ENCODE data around the gene TLN1.

Gene TLN1

DNA sequence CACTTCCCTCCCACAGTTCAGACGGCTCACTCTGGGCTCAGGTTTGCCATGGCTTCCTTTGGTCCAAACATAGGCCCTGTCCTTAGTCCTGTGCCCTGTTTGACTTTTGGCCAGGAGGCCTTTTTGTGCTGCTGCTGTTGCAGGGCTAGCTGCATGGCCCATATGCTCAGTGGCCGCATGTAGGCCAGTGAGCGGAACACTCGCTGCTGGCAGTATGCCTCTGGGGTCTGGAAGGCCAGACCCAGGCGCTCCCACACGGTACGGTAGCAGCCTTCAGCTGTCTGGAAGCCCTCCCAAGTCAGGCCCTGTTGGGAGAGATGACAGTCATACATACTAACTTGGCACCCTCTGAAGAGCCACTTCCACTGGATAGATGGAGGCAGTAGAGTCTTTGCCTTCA, 5.1 kb upstream of the TLN1 start:
- Histone ChIP-seq H3K4me2 (ENCODE audit: low read length) (no peak overlapping the region), H3K4me3 (ENCODE audit: low read length) (no peak overlapping the region), H3K27me3 (ENCODE audit: control insufficient read depth, insufficient read depth, low read length) (no peaks in the 10 kb centered on the region), H3K9me3 (replicated peaks; ENCODE audit: low read length) (no peaks in the 10 kb centered on the region), H3K36me3 (ENCODE audit: insufficient read depth, low read length) (peaks cover 75% of the 10 kb centered on the region), H3K9ac (ENCODE audit: low read depth, low read length) (no peak overlapping the region), H3K4me1 (ENCODE audit: control insufficient read depth, insufficient read depth, low read length) (peaks cover 15% of the 10 kb centered on the region)

GRCh38 chr9:35736201-35736633, 4.2 kb upstream of the TLN1 start:
- H3K27me3 ChIP-seq (ENCODE audit: control insufficient read depth, insufficient read depth, low read length), result no peaks in the 10 kb centered on the region
- no peaks in the 10 kb centered on the region for H3K9me3 ChIP-seq (replicated peaks; ENCODE audit: low read length)
- peaks cover 68% of the 10 kb centered on the region for H3K36me3 ChIP-seq (ENCODE audit: insufficient read depth, low read length)
- no peak overlapping the region for H3K4me3 ChIP-seq (ENCODE audit: low read length)
- H3K4me2 ChIP-seq (ENCODE audit: low read length), result no peak overlapping the region
- peaks cover 15% of the 10 kb centered on the region for H3K4me1 ChIP-seq (ENCODE audit: control insufficient read depth, insufficient read depth, low read length)
- H3K9ac ChIP-seq (ENCODE audit: low read depth, low read length), result no peak overlapping the region

DNA sequence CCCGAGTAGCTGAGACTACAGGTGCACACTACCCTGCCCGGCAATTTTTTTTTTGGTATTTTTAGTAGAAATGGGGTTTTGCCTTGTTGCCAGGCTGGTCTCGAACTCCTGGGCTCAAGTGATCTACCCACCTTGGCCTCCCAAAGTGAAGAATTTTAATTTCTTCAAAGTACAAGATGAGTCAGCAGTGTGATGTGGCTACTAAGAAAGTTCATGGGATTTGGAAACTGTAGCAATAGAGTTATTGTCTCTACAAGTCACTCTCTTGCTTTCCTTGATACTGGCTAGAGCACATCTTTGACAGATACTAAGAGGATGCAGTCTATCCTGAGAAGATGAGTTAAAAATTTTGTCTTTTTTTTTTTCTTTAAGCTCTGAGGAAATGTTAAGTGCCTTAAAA, 2.1 kb upstream of the TLN1 start:
- peak overlapping the region; percentile 90 for H3K4me2 ChIP-seq (ENCODE audit: low read length)
- H3K9ac ChIP-seq (ENCODE audit: low read depth, low read length), result no peak overlapping the region
- peaks cover 51% of the 10 kb centered on the region for H3K36me3 ChIP-seq (ENCODE audit: insufficient read depth, low read length)
- no peaks in the 10 kb centered on the region for H3K9me3 ChIP-seq (replicated peaks; ENCODE audit: low read length)
- H3K4me1 ChIP-seq (ENCODE audit: control insufficient read depth, insufficient read depth, low read length), result peaks cover 30% of the 10 kb centered on the region
- H3K27me3 ChIP-seq (ENCODE audit: control insufficient read depth, insufficient read depth, low read length), result no peaks in the 10 kb centered on the region
- no peak overlapping the region for H3K4me3 ChIP-seq (ENCODE audit: low read length)

- Histone ChIP-seq H3K4me3 (ENCODE audit: low read length) (peak overlapping the region; percentile 84), H3K9me3 (replicated peaks; ENCODE audit: low read length) (no peaks in the 10 kb centered on the region), H3K4me2 (ENCODE audit: low read length) (peak overlapping the region; percentile 90), H3K36me3 (ENCODE audit: insufficient read depth, low read length) (peaks cover 47% of the 10 kb centered on the region), H3K9ac (ENCODE audit: low read depth, low read length) (peak overlapping the region; percentile 96), H3K27me3 (ENCODE audit: control insufficient read depth, insufficient read depth, low read length) (no peaks in the 10 kb centered on the region), H3K4me1 (ENCODE audit: control insufficient read depth, insufficient read depth, low read length) (peaks cover 40% of the 10 kb centered on the region)
Measured at GRCh38 chr9:35732800-35733541, 976 bp upstream of the TLN1 start.

DNA sequence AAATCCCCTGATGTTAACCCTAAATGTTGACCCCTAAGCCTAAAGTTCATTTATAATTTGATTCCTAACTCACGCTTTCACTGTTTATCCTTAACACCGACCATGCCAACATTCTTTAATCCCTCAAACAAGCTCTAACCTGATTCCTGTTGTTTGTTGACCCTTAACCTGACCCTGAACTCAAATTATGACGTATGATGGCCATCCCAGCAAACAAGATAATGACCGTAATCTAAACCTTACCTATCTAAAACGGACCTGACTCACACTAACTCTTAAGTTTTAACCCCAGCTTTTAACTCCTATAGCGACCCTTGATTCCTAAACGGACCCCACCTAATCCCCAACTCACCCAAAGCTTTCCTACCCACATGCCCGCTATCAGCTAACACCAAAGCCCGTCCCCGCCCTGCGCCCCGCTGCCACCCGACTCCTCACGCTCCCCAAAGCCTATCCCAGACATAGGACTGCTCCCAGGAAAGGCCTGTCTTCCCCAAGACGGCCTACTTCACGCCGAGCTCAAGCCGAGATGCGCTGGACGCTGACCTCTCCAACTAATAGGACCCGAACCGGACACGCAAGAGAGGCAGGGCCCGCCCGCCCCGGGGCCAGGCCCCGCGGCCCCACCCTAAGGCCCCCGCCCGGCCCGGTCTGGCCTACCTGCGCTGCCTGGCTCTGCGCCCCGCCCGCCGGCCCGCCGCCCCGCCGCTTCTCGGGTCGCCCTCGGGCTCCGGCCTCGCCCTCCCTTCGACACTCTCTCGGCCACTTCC, 395 bp downstream of the TLN1 start:
- Histone ChIP-seq H3K9ac (ENCODE audit: low read depth, low read length) (peak overlapping the region; percentile 96), H3K27me3 (ENCODE audit: control insufficient read depth, insufficient read depth, low read length) (no peaks in the 10 kb centered on the region), H3K4me1 (ENCODE audit: control insufficient read depth, insufficient read depth, low read length) (peaks cover 54% of the 10 kb centered on the region)

DNA sequence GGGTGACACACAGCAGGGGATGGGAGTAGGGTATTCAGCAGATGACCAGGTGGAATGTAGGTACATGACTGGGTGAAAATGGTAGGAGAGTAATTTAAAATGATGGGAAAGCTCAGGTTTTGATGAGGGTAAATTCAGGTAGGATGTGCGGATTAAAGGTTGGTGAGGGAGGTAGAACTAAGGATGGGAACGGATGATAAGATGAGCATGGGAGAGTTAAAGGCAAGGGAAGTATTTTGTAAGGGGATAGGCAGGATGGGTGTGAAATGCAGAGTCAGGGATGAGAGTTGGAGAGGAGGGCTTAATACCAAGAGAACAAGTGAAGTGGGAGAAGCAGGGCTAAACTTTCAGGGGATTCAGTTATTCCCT, 1.5 kb downstream of the TLN1 start:
- peak overlapping the region; percentile 88 for H3K4me2 ChIP-seq (ENCODE audit: low read length)
- H3K9me3 ChIP-seq (replicated peaks; ENCODE audit: low read length), result no peaks in the 10 kb centered on the region
- H3K27me3 ChIP-seq (ENCODE audit: control insufficient read depth, insufficient read depth, low read length), result no peaks in the 10 kb centered on the region
- H3K36me3 ChIP-seq (ENCODE audit: insufficient read depth, low read length), result peaks cover 33% of the 10 kb centered on the region
- peak overlapping the region; percentile 84 for H3K4me3 ChIP-seq (ENCODE audit: low read length)
- H3K4me1 ChIP-seq (ENCODE audit: control insufficient read depth, insufficient read depth, low read length), result peaks cover 58% of the 10 kb centered on the region
- peak overlapping the region; percentile 96 for H3K9ac ChIP-seq (ENCODE audit: low read depth, low read length)

More for the DNA sequence above, 395 bp downstream of the TLN1 start:
- Histone ChIP-seq H3K36me3 (ENCODE audit: insufficient read depth, low read length) (peaks cover 36% of the 10 kb centered on the region), H3K4me2 (ENCODE audit: low read length) (peak overlapping the region; percentile 88), H3K9me3 (replicated peaks; ENCODE audit: low read length) (no peaks in the 10 kb centered on the region), H3K4me3 (ENCODE audit: low read length) (peak overlapping the region; percentile 84)

DNA sequence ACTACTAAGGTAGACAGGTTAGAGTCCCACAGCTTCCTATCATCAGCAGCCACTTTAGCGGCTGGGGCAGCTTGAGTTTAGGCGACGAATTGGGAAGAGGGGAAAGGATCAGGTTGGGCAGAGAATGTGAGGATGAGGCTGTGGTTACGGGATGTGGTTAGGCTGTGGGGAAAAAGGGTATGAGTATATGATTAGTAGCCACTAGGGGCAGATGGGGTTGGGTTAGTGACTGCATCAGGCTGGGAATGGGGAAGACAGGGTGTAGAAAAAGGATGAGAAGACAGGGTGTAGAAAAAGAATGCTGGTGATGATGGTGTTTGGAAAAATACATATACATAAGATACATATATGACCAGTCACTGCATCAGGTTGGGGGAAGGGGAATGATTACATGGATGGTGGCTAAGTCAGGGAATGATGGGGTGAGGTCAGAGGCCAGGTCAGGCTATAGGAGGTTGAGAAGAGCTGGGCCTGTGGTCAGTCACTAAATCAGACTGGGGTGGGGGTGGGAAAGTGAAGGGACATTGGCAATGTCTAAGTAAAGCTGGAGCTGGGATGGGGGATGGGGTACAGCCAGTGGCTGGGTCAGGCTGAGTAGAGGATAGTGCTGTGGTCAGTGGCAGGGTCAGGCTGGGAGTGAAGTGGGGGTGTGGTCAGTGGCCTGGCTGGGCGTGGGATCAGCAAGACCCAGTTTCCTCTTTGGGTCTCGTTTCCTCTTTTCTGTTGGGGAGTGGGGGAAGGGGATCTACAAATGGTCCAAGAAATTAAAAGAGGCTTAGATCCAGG, 2.1 kb downstream of the TLN1 start:
- Histone ChIP-seq H3K36me3 (ENCODE audit: insufficient read depth, low read length) (peaks cover 33% of the 10 kb centered on the region), H3K4me2 (ENCODE audit: low read length) (peak overlapping the region; percentile 88), H3K4me1 (ENCODE audit: control insufficient read depth, insufficient read depth, low read length) (peaks cover 58% of the 10 kb centered on the region), H3K4me3 (ENCODE audit: low read length) (peak overlapping the region; percentile 84), H3K9me3 (replicated peaks; ENCODE audit: low read length) (no peaks in the 10 kb centered on the region), H3K9ac (ENCODE audit: low read depth, low read length) (peak overlapping the region; percentile 96), H3K27me3 (ENCODE audit: control insufficient read depth, insufficient read depth, low read length) (no peaks in the 10 kb centered on the region)

- no peaks in the 10 kb centered on the region for H3K27me3 ChIP-seq (ENCODE audit: control insufficient read depth, insufficient read depth, low read length)
- peak overlapping the region; percentile 88 for H3K4me2 ChIP-seq (ENCODE audit: low read length)
- peaks cover 54% of the 10 kb centered on the region for H3K4me1 ChIP-seq (ENCODE audit: control insufficient read depth, insufficient read depth, low read length)
- H3K36me3 ChIP-seq (ENCODE audit: insufficient read depth, low read length), result peaks cover 34% of the 10 kb centered on the region
- H3K4me3 ChIP-seq (ENCODE audit: low read length), result peak overlapping the region; percentile 84
- no peaks in the 10 kb centered on the region for H3K9me3 ChIP-seq (replicated peaks; ENCODE audit: low read length)
- H3K9ac ChIP-seq (ENCODE audit: low read depth, low read length), result peak overlapping the region; percentile 96
Measured at GRCh38 chr9:35729101-35729500, 2.9 kb downstream of the TLN1 start.

DNA sequence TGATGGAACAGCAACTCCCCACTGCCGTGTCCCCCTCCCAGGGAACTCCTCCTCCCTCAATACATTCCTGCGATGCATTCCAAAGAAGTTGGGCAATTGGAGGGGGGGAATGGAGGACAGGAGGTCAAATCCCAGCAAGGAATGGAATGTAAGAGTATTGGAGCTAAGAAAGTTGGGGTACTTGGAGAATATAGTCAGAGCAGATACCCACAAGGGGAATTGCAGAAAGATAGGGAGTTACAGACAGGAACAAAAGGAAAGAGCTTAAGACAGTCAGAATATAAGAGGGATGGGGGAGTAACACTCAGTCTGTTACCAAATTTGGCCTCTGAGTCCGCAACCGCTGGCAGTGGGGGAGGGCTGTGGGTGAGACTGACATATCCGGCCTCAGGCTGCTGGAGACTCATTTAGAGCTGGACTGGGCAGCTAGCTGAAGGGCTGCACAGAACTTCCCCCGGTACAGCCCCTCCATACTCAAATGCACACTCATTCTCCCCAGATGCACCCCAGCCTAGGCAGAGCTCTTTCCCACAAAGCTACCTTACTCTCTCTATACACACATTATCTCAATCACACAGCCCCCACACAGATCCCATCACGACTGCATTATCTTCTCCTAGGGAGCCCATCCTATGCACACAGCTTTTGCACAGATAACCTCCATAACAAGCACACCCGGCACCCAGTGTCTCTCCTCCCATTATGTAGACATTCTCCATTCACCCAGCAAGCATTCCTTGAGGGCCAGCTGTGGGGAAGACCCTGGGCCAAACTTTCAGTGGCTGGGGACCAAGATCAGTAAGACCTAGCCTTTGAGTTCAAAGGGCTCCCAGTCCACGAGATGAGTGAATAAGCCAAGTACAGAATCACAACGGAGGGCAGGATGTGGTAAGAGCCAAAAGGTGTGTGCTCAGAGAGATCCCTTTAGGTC, 3.7 kb downstream of the TLN1 start:
- H3K4me3 ChIP-seq (ENCODE audit: low read length), result peak overlapping the region; percentile 84
- peak overlapping the region; percentile 88 for H3K4me2 ChIP-seq (ENCODE audit: low read length)
- peaks cover 46% of the 10 kb centered on the region for H3K4me1 ChIP-seq (ENCODE audit: control insufficient read depth, insufficient read depth, low read length)
- H3K9ac ChIP-seq (ENCODE audit: low read depth, low read length), result peak overlapping the region; percentile 96
- H3K27me3 ChIP-seq (ENCODE audit: control insufficient read depth, insufficient read depth, low read length), result no peaks in the 10 kb centered on the region
- no peaks in the 10 kb centered on the region for H3K9me3 ChIP-seq (replicated peaks; ENCODE audit: low read length)
- peaks cover 42% of the 10 kb centered on the region for H3K36me3 ChIP-seq (ENCODE audit: insufficient read depth, low read length)

DNA sequence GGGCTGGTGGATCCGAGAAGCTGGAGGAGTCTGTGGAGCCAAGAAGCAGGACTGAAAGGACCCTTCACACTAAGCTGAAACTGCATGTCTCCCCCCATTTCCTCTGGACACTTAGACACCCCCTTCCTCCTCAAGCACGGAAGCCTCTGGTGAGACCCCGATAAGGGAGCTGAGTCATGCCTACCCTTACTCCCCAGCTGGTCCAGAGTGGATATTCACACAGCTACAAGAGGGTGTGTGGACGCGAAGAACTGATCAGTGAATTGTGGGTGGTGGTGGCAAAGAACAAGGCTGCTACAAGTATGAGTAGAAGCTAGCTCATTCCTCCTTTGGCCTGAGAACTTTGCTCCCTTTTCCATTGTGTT, 4.3 kb downstream of the TLN1 start:
- Histone ChIP-seq H3K4me3 (ENCODE audit: low read length) (peak overlapping the region; percentile 84), H3K36me3 (ENCODE audit: insufficient read depth, low read length) (peaks cover 47% of the 10 kb centered on the region), H3K4me1 (ENCODE audit: control insufficient read depth, insufficient read depth, low read length) (peaks cover 43% of the 10 kb centered on the region), H3K9me3 (replicated peaks; ENCODE audit: low read length) (no peaks in the 10 kb centered on the region), H3K9ac (ENCODE audit: low read depth, low read length) (peak overlapping the region; percentile 96), H3K4me2 (ENCODE audit: low read length) (peak overlapping the region; percentile 88), H3K27me3 (ENCODE audit: control insufficient read depth, insufficient read depth, low read length) (no peaks in the 10 kb centered on the region)

All from skeletal muscle satellite cell (primary cell).